GM19452 (cell line): ENCODE measurements around the gene SAMD13.
A peak's percentile ranks its signal among the peaks of the same experiment; 100 is the strongest.
"Not testable (repeated sequence)": the region's sequence is repeated elsewhere in the genome, so short reads cannot be mapped to it uniquely, and the experiment has no call there.

ENCODE experiments used
- ATAC-seq: cut with Tn5 transposase; IDR thresholded peaks from one replicate; pipeline ENCODE4 v1.9.1; 2021; ENCODE audit not compliant: unreplicated experiment

Gene SAMD13

GRCh38 chr1:84283381-84283780 lies 18.1 kb upstream of the SAMD13 start:
- ATAC-seq: no peak

GRCh38 chr1:84286071-84286470 lies 15.4 kb upstream of the SAMD13 start:
- no peak for ATAC-seq

DNA sequence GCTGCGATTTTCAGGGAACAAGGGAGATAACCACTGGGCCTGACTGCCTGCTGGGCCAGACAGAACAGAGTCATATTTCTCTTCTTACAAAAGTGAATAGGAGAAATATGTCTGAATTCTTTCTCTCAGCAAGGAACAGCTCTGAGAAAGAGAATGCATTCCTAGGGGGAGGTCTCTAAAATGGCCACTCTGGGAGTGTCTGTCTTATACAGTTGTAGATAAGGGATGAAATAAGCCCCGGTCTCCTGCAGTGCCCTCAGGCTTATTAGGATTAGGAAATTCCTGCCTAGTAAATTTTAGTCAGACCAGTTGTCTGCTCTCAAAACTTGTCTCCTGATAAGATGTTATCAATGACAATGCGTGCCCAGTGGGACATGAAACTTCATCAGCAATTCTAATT lies 14.1 kb upstream of the SAMD13 start:
- ATAC-seq: not testable (repeated sequence)

GRCh38 chr1:84289169-84289785 lies 12.2 kb upstream of the SAMD13 start:
- no peak for ATAC-seq

GRCh38 chr1:84291882-84292655 lies 9.4 kb upstream of the SAMD13 start:
- no peak for ATAC-seq

- ATAC-seq: no peak
Observed at GRCh38 chr1:84293766-84294165, 7.7 kb upstream of the SAMD13 start.

DNA sequence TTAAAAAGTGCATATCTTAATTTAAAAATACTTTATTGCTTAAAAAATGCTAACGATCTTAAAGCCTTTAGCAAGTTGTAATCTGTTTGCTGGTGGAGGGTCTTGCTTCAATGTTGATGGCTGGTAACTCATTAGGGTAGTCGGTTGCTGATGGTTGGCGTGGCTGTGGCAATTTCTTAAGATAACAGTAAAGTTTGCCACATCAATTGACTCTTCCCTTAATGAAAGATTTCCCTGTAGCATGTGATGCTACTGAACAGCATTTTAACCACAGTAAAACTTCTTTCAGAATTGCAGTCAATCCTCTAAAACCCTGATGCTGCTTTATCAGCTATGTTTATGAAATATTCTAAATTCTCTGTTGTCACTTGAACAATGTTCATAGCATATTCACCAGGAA lies 6.8 kb upstream of the SAMD13 start:
- no peak for ATAC-seq

DNA sequence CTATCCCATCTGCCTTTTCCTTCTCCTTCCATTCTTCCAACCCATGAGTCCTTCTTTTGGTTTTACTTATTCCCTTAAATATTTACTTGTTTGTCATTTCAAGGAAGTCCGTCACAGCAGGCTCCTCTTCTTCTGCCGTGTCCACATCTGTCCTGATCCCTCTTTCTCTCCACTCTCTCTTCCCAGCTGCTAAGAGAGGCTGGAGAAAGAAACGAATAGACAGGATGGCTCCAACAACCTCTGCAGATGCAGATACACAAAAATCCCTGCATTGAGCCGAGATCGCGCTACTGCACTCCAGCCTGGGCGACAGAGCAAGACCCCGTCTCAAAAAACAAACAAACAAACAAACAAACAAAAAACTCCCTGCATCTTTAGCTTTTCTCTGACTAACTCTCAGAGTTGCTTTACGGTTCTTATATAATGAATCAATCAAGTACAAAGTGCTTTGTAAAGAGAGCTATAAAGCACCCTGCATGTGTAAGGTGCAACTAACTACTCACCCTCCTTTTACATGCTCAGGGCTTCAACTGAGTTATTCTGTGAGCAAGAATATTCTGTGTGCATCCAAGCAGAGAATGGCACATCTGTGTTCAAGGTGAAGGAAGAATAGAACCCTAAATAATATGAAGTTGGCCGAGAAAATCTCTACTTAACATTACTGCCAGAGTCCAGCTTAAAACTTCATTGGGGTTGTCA lies 3.8 kb upstream of the SAMD13 start:
- peak; percentile 2 for ATAC-seq

DNA sequence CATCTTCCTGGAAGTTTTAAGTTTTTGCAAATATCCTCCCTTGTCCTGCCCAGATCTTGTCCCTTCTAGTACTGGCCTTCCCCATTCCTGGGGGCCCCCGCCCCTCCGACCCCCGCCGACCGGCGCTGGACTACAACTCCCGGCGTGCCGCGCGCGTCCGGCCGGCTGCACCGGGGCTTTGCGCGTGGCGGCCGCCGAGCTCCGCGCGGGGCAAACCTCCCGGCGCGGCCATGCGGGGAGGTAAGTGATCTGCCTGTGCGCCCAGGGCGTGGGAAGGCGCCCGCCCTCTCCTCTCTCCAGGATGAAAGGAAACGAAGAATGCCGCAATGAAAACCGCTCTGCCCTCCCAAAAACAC lies 3.2 kb upstream of the SAMD13 start:
- peak; percentile 75 for ATAC-seq

DNA sequence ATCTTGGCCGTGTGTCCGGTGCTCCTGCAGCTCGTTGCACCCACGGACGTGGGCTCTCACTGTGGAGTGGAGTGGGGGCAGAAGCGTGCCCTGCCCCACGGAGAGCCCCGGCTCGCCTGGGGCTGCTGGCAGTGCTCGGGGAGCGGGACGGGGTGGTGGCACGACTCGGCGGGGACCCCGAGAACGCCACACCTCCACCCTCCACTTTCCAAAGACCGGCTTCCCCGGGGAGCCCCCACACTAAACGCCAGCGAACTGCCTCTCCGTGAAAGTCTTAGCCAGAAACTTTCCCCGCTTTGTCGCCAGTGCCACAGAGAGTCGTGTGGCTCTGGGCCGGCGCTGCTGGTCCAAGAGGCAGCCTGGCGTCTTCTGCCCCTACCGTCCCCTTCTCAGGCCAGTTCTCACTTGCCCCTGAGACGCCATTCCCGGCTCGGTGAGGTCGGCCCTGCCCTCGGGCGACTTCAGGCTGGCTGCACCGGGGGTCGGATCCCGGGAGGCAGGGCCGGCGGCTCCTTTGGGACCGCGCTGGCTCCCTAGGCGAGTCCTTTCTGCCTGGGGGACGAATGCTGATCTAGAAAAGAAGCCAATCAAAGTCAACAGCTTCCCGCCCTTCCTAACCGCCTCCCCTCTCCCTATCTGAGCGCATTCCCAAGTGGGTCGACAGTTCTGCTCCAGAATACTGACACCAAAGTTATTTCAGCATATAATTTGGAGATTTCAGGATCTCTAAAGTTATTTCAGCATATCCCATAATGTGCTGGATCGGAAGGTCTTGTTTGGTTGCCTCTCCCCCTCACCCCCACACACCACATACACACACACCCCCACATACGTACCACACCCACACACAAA lies 2.6 kb upstream of the SAMD13 start:
- ATAC-seq: peak; percentile 41

- ATAC-seq: no peak
Observed at GRCh38 chr1:84299536-84300170, 1.9 kb upstream of the SAMD13 start.

GRCh38 chr1:84300501-84300900 lies 1.0 kb upstream of the SAMD13 start:
- ATAC-seq: no peak

DNA sequence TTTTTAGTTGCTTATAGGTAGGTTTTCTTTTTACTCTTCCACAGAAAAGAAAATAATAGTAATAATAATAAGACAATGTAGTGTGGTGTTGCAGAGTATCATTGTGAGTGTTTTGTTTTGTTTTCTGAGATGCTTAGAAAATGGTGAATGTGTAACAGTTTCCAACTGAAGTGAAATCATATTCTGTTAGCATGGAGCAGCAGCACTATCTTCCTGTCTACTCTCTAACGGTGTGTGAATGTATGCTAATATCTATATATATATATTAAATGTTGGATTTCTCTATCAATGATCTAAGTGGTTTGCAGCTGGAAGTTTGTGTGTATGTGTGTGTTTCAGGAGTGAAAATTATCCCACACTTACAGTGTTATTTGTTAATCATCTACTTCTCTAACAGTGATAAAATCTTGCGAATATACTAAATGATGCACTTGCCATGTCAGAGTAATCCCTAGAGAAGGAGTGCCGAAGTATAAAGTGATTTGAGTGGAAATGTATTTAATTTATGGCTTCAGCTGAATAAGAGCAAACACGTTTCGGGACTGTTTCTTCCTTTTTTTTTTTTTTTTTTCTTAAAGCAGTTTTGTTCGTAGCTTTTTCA lies 377 bp downstream of the SAMD13 start:
- ATAC-seq: no peak

DNA sequence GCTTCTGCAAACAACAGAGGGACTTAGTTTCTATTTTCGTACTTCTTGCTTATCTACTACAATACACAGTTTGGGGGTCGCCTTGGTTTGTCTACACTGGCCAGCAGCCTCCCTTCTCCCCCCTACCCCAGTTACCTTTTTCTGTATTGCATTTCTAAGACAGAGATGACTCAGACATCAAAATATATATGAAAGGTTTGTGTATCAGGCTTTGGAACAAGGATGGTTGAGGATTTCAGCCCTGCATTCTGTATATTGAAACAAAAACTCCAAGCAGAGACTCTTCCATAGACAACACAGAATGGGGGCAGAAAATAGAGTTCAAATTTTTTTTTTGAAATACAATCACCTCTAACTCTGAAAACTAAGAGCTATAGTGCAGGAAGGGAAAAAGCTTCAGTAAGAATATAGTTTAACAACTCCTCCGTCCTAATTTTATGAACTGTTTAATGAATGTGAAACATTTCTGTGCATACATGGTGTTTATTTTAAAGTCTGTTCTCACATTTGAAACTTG lies 1.9 kb downstream of the SAMD13 start:
- no peak for ATAC-seq

DNA sequence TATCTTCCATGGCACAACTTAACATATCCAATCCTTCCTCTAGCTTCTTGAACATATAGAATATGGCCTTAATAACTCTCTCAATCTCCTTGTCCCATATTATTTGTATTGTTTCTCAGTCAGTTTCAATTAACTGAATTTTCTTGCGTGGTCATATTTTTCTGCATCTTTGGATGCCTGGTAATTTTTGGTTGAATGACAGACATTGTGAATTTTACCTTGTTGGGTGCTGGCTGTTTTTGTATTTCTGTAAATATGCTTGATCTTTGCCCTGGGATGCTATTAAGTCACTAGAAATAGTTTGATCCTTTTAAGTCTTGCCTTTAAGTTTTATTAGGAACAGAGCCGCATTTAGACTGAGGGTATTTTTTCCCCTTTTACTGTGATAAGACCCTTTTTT lies 5.9 kb downstream of the SAMD13 start:
- ATAC-seq: no peak

DNA sequence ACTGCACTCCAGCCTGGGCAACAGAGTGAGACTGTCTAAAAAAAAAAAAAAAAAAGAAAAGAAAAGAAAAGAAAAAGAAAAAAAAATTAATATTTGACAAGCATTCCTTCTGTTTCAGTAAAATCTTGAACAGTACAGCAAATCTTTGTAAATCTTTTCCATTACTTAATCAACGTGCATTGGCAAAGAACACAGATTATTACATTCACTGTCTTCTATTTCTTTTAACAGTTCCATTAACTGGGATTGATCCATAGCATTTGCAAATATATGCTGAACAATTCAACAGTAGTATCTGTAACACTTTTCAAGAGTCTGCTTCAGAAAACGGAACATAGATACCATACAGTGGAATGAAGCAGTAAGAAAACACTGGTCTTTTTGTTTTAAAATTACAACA lies 9.8 kb downstream of the SAMD13 start:
- no peak for ATAC-seq

DNA sequence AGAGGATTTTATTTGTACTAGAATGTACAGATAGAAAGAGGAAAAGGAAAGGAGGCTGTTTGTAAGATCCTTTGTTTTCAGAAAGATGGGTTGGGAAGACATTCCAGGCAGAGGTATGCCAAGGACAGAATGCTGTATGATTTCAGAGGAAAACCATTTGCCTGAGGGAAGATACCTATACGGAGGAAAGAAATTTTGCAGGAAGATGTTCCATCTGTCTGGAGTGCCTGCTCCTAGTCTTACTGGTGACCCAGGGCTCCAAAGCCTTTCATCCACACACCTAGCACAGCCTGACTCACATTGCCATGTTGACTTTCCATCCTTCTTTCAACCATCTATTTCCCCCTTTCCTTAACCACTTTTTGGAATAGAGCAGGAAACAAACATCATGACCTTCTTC lies 18.2 kb downstream of the SAMD13 start:
- ATAC-seq: no peak

DNA sequence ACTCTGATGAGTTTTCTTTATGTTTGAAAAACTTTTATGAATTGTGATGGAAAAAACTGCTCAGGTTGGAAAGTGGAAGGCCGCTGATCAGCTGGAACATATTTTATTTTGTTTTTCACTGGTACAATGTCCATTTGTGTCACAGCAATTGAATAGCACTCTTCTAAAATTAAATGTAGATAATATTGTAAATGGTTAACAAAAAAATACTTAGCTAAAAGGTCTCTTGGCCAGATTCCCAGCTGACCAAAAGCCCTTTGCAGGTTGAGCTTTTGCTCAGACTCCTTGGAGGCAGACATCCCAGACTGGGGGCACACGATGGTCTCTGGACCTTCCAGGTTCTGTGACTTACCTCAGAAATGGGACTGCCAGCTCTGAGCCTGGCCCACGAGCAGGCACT lies 26.3 kb downstream of the SAMD13 start:
- ATAC-seq: no peak

GRCh38 chr1:84330125-84330984 lies 28.8 kb downstream of the SAMD13 start:
- ATAC-seq: no peak
